HCT116 (cell line): ENCODE measurements around the gene PXN. TPM values are rescaled to one million over a fixed set of nuclear protein-coding genes. Genes with fewer than 3 reads are reported as not detected.

Source experiments
- ATAC-seq: fragments of 200-7000 bp; cut with Tn5 transposase; 2 replicates; pipeline ENCODE4 v1.9.1; 2020; ENCODE audit warnings: mild to moderate bottlenecking, moderate library complexity
- Bru-seq: library from RNA; stranded (reverse); fragments of 400-500 nt; gene quantifications from one replicate; lab custom pipeline; 2021; lab: Mats Ljungman, UMichigan
- BruChase-seq, 2 experiments: library from RNA; stranded (reverse); fragments of 400-500 nt; gene quantifications; one replicate each; lab custom pipeline; 2021; lab: Mats Ljungman, UMichigan
- BruUV-seq: library from RNA; stranded (reverse); fragments of 400-500 nt; replicated peaks from 2 replicates; lab custom pipeline; 2021; lab: Mats Ljungman, UMichigan
- CTCF ChIA-PET: fragments of 300-600 bp; sonication (Branson Sonifier 250); formaldehyde crosslinking; loops from one replicate; lab custom pipeline; 2021; ENCODE audit warnings: antibody characterized with exemption; lab: Charles Lee
- POLR2A ChIA-PET: fragments of 300-600, 350-600 bp; sonication (Branson Sonifier 250); formaldehyde crosslinking; loops from one replicate; lab custom pipeline; 2021; ENCODE audit warnings: antibody characterized with exemption; lab: Charles Lee
- RAD21 ChIA-PET, 2 experiments: fragments of 300-600 bp; sonication (Branson Sonifier 250); formaldehyde crosslinking; loops; one replicate each; lab custom pipeline; 2023; ENCODE audit warnings: low total read pairs in 2 of 2; ENCODE audit not compliant: uncharacterized antibody in 2 of 2, unreplicated experiment in 2 of 2, low non-redundant PET in 1 of 2; lab: Charles Lee
- DNase-seq: peaks from one replicate; pipeline ENCODE4 v3.0.0-alpha.2; 2010; ENCODE audit warnings: low read depth, low spot score
- H2AFZ ChIP-seq: fragments of 200-600 bp; shearing (Covaris generic), sonication (generic); 2 replicates; pipeline ENCODE4 v1.6.1; 2017; ENCODE audit warnings: low read depth, mixed run types, mixed read lengths, antibody characterized with exemption, low read length; ENCODE audit not compliant: poor library complexity, severe bottlenecking
- H3K27ac ChIP-seq: 2 replicates; pipeline ENCODE4 v1.5.1; 2012; ENCODE audit warnings: low read depth, low read length
- H3K27me3 ChIP-seq: fragments of 200-600 bp; sonication (generic); 2 replicates; pipeline ENCODE4 v1.6.1; 2016; ENCODE audit warnings: mixed run types, low read length, mixed read lengths; ENCODE audit not compliant: insufficient read depth
- H3K36me3 ChIP-seq, 2 experiments: fragments of 200-500 bp in 1 of 2; fragments of 200-600 bp in 1 of 2; sonication (Bioruptor generic) in 1 of 2; sonication (generic) in 1 of 2; 2 replicates each; pipeline versions ENCODE4 v1.5.1 to v1.6.1; 2014 to 2016; ENCODE audit warnings: low read length in 2 of 2, inconsistent platforms in 1 of 2, mixed read lengths in 1 of 2, mixed run types in 1 of 2; ENCODE audit not compliant: insufficient read depth in 2 of 2, control insufficient read depth in 1 of 2
- H3K4me1 ChIP-seq, 2 experiments: fragments of 200-600 bp in 1 of 2; sonication (generic) in 1 of 2; 2 replicates each; pipeline versions ENCODE4 v1.5.1 to v1.6.1; 2012 to 2017; ENCODE audit warnings: low read length in 2 of 2, inconsistent platforms in 1 of 2, mild to moderate bottlenecking in 1 of 2, mixed read lengths in 1 of 2, mixed run types in 1 of 2, moderate library complexity in 1 of 2; ENCODE audit not compliant: insufficient read depth in 2 of 2, control insufficient read depth in 1 of 2
- H3K4me2 ChIP-seq: fragments of 200-600 bp; sonication (generic); 2 replicates; pipeline ENCODE4 v1.6.1; 2017; ENCODE audit warnings: mixed run types, low read length, mixed read lengths
- H3K4me3 ChIP-seq, 2 experiments: fragments of 200-600 bp in 1 of 2; sonication (generic) in 1 of 2; replicated peaks in 1 of 2; 2 replicates each; pipeline ENCODE4 v1.5.1; 2011 to 2016; ENCODE audit warnings: low read length in 2 of 2, control low read depth in 1 of 2, low read depth in 1 of 2, mild to moderate bottlenecking in 1 of 2, mixed read lengths in 1 of 2, mixed run types in 1 of 2
- H3K79me2 ChIP-seq: fragments of 200-600 bp; sonication (generic); 2 replicates; pipeline ENCODE4 v1.6.1; 2017; ENCODE audit warnings: mild to moderate bottlenecking, mixed run types, low read length, moderate library complexity, mixed read lengths; ENCODE audit not compliant: insufficient read depth
- H3K9ac ChIP-seq: fragments of 200-600 bp; sonication (generic); 2 replicates; pipeline ENCODE4 v1.6.1; 2016; ENCODE audit warnings: low read length, mixed read lengths
- H3K9me2 ChIP-seq: fragments of 200-600 bp; sonication (generic), shearing (Covaris generic); 2 replicates; pipeline ENCODE4 v1.6.1; 2017; ENCODE audit warnings: mixed run types, mild to moderate bottlenecking, moderate library complexity; ENCODE audit not compliant: insufficient read depth
- H3K9me3 ChIP-seq, 2 experiments: fragments of 200-500 bp in 1 of 2; fragments of 200-600 bp in 1 of 2; sonication (Bioruptor generic) in 1 of 2; sonication (generic) in 1 of 2; 2 replicates each; pipeline ENCODE4 v1.6.1; 2014 to 2017; ENCODE audit warnings: low read length in 2 of 2, mixed read lengths in 2 of 2, inconsistent platforms in 1 of 2, low read depth in 1 of 2, mild to moderate bottlenecking in 1 of 2, mixed run types in 1 of 2, moderate library complexity in 1 of 2; ENCODE audit not compliant: control insufficient read depth in 1 of 2, insufficient read depth in 1 of 2
- H4K20me1 ChIP-seq: fragments of 200-600 bp; sonication (generic), shearing (Covaris generic); 2 replicates; pipeline ENCODE4 v1.6.1; 2017; ENCODE audit warnings: mixed run types, mild to moderate bottlenecking, moderate library complexity; ENCODE audit not compliant: insufficient read depth
- ATF3 ChIP-seq: IDR thresholded peaks from 2 replicates; pipeline ENCODE4 v1.6.1; 2012
- CBX3 ChIP-seq: IDR thresholded peaks from 2 replicates; pipeline ENCODE4 v1.6.1; 2012; ENCODE audit warnings: low read depth
- CTCF ChIP-seq, 3 experiments: fragments of 200-600 bp in 1 of 3; sonication (generic) in 1 of 3; IDR thresholded peaks in 2 of 3; conservative IDR thresholded peaks in 1 of 3; 2 replicates each; pipeline ENCODE4 v1.5.1; 2012 to 2017; ENCODE audit warnings: low read depth in 2 of 3, low read length in 2 of 3, antibody characterized with exemption in 1 of 3, borderline replicate concordance in 1 of 3, control low read depth in 1 of 3, mild to moderate bottlenecking in 1 of 3, mixed read lengths in 1 of 3, mixed run types in 1 of 3, moderate library complexity in 1 of 3; ENCODE audit not compliant: insufficient read depth in 1 of 3
- EGR1 ChIP-seq: IDR thresholded peaks from 2 replicates; pipeline ENCODE4 v1.6.1; 2012; ENCODE audit warnings: low read depth
- ELF1 ChIP-seq: IDR thresholded peaks from 2 replicates; pipeline ENCODE4 v1.6.1; 2012; ENCODE audit warnings: low read depth, borderline replicate concordance
- EZH2 ChIP-seq: fragments of 200-600 bp; sonication (generic); IDR thresholded peaks from 2 replicates; pipeline ENCODE4 v1.6.1; 2017; ENCODE audit warnings: antibody characterized with exemption, mixed run types
- EZH2phosphoT487 ChIP-seq: fragments of 200-600 bp; IDR thresholded peaks from 2 replicates; pipeline ENCODE4 v1.6.1; 2018; ENCODE audit warnings: antibody characterized with exemption, borderline replicate concordance
- JUND ChIP-seq: IDR thresholded peaks from 2 replicates; pipeline ENCODE4 v1.6.1; 2012
- POLR2A ChIP-seq: IDR thresholded peaks from 2 replicates; pipeline ENCODE4 v1.7.0; 2011; ENCODE audit warnings: borderline replicate concordance; ENCODE audit not compliant: insufficient read depth, insufficient read length; ENCODE audit errors: extremely low read depth
- RAD21 ChIP-seq: IDR thresholded peaks from 2 replicates; pipeline ENCODE4 v1.6.1; 2012; ENCODE audit warnings: low read depth, mild to moderate bottlenecking
- REST ChIP-seq: IDR thresholded peaks from 2 replicates; pipeline ENCODE4 v1.6.1; 2012; ENCODE audit warnings: low read depth
- SIN3A ChIP-seq: IDR thresholded peaks from 2 replicates; pipeline ENCODE4 v1.6.1; 2012; ENCODE audit warnings: low read depth
- SP1 ChIP-seq: IDR thresholded peaks from 2 replicates; pipeline ENCODE4 v1.6.1; 2012; ENCODE audit warnings: low read depth
- SRF ChIP-seq: IDR thresholded peaks from 2 replicates; pipeline ENCODE4 v1.6.1; 2012; ENCODE audit warnings: low read depth
- YY1 ChIP-seq: IDR thresholded peaks from 2 replicates; pipeline ENCODE4 v1.6.1; 2011; ENCODE audit warnings: low read length, low read depth, moderate library complexity, mild to moderate bottlenecking; ENCODE audit not compliant: insufficient replicate concordance; ENCODE audit errors: extremely low read depth
- ZBTB33 ChIP-seq: IDR thresholded peaks from 2 replicates; pipeline ENCODE4 v1.6.1; 2011; ENCODE audit warnings: mild to moderate bottlenecking, low read length, moderate library complexity; ENCODE audit not compliant: insufficient replicate concordance; ENCODE audit errors: extremely low read depth
- ZFX ChIP-seq: fragments of 450-650 bp; IDR thresholded peaks from 2 replicates; pipeline ENCODE4 v1.6.1; 2017
- intact Hi-C: fragments of 100-400 bp; cut with micrococcal nuclease; formaldehyde crosslinking; loops from 2 replicates; pipeline ENCODE4 v1.10.0; 2022
- long read RNA-seq: library from polyadenylated mRNA; unstranded; transcript quantifications from one replicate; pipeline ENCODE4 v2.0.0, GENCODE V29; 2021; ENCODE audit not compliant: unreplicated experiment
- polyA plus RNA-seq: library from polyadenylated mRNA; unstranded; fragments of >200 nt; gene quantifications from 2 replicates; pipeline ENCODE4 v1.2.1, GENCODE V29; 2012; ENCODE audit warnings: missing spikeins
- total RNA-seq: library from RNA; stranded (reverse); gene quantifications from one replicate; pipeline ENCODE4 v1.2.1, GENCODE V29; 2021; ENCODE audit not compliant: unreplicated experiment

Gene PXN
- 211 TPM for total RNA-seq
- 161 and 178 TPM in 2 replicates for polyA plus RNA-seq
- Bru-seq, nascent RNA: percentile 90 among the genes with signal in this experiment
- percentile 94 among the genes with signal in this experiment for BruChase-seq, experiment 1, labeled RNA remaining after a 6-hour chase
- percentile 90 among the genes with signal in this experiment for BruChase-seq, experiment 2, labeled RNA remaining after a 2-hour chase
- long read RNA-seq, partial matches to known transcripts: 14 of 314 reads
- long read RNA-seq, other reads (novel, unspliced or antisense): 296 of 314 reads

GRCh38 chr12:120265473-120266179 is at the start of gene PXN:
Gene PXN (minus strand): TSS chr12:120265730. CDS start chr12:120265629, 101 bp downstream.
- peaks cover 0 to 7% of the 10 kb centered on the region in 2 experiments; a peak in 1 of 4 replicates for H3K36me3 ChIP-seq
- peak within 1 kb of the TSS; percentile 66 to 85 for H3K4me3 ChIP-seq
- ChIA-PET RAD21 (interaction anchor here (0.6 to 6.5 kb wide), 9 partner anchors 25 to 64 kb away, joined by 3 to 62 read pairs (median 6); partner anchors contain the start of genes RNU4-2 (in 1 of the 2) and RPLP0 (in 1 of the 2)), POLR2A (interaction anchor here (0.6 to 8.6 kb wide), 7 partner anchors 9 to 70 kb away, joined by 3 to 123 read pairs (median 7); partner anchors contain the start of genes RNU4-1, RNU4-2 and RPLP0), CTCF (interaction anchor here (0.6 to 8.7 kb wide), 15 partner anchors 9 to 252 kb away, joined by 3 to 181 read pairs (median 6); partner anchors contain the start of genes RAB35, RNU4-2 and RPLP0)
- H3K9me2 ChIP-seq: no peaks in the 10 kb centered on the region
- H2AFZ ChIP-seq: peak within 1 kb of the TSS; percentile 90
- peak within 1 kb of the TSS; percentile 93 for H3K27ac ChIP-seq
- peak within 1 kb of the TSS; percentile 89 for H3K9ac ChIP-seq
- DNase-seq (peak; percentile 67), ATAC-seq (peak; percentile 84)
- H4K20me1 ChIP-seq: no peaks in the 10 kb centered on the region
- no peaks in the 10 kb centered on the region for H3K9me3 ChIP-seq
- intact Hi-C loops: loop anchor here (1.0 to 2.0 kb wide), 2 partner anchors 37 to 65 kb away; partner anchors contain the start of gene RPLP0
- H3K27me3 ChIP-seq: no peaks in the 10 kb centered on the region
- H3K4me2 ChIP-seq: peak within 1 kb of the TSS; percentile 85
- H3K4me1 ChIP-seq: peaks cover 41 to 55% of the 10 kb centered on the region in 2 experiments
- H3K79me2 ChIP-seq: peaks cover 48% of the 10 kb centered on the region
- no TSS peak for BruUV-seq
- TF ChIP-seq ZFX (peak; percentile 37; the same call in 1 of the 2 replicates), SRF (no peak), REST (no peak), YY1 (no peak), ATF3 (no peak), EZH2phosphoT487 (no peak), ZBTB33 (no peak), JUND (no peak), EGR1 (no peak), ELF1 (no peak), SP1 (no peak), POLR2A (peak; percentile 14), SIN3A (no peak), CBX3 (no peak), EZH2 (no peak), CTCF (IDR thresholded peaks at IDR 0.05 in 2 of 3, conservative IDR thresholded peaks at IDR 0.05 in 1 of 3; ENCODE audit: borderline replicate concordance in 1 of 3, insufficient read depth in 1 of 3, low read depth in 2 of 3, low read length in 2 of 3) (peak in 2 of 3 experiments; percentile 73 to 80; a peak in 4 of 6 replicates), RAD21 (no peak)
